Psoas muscle (tissue), 8 donors: Measurements from ENCODE around the gene FAM204A. TPM values are rescaled to one million over a fixed set of nuclear protein-coding genes. Genes with fewer than 3 reads are reported as not detected.

ENCODE experiments used
- ATAC-seq, 4 donors: fragments of 200-7000 bp; cut with Tn5 transposase; one replicate each; pipeline ENCODE4 v1.9.1; 2020; ENCODE audit warnings: moderate library complexity in 3 of 4, mild to moderate bottlenecking in 2 of 4
- DNase-seq, 2 donors: peaks; one replicate each; pipeline ENCODE4 v3.0.0-alpha.2; 2020
- H3K27ac ChIP-seq: fragments of 200-600 bp; one replicate; pipeline ENCODE4 v1.8.0; 2022
- H3K27me3 ChIP-seq, 3 donors: fragments of 200-600 bp in 1 of 3; one replicate each; pipeline versions ENCODE4 v1.6.1 to v1.8.0; 2013 to 2022; ENCODE audit warnings: low read length in 2 of 3, mild to moderate bottlenecking in 2 of 3, moderate library complexity in 1 of 3; ENCODE audit not compliant: insufficient read depth in 3 of 3
- H3K36me3 ChIP-seq, 2 donors: fragments of 200-600 bp in 1 of 2; one replicate each; pipeline versions ENCODE4 v1.6.1 to v1.8.0; 2013 to 2022; ENCODE audit warnings: low read depth in 1 of 2, mild to moderate bottlenecking in 1 of 2, moderate library complexity in 1 of 2; ENCODE audit not compliant: insufficient read depth in 1 of 2
- H3K4me1 ChIP-seq: fragments of 200-600 bp; one replicate; pipeline ENCODE4 v1.8.0; 2022
- H3K4me3 ChIP-seq: fragments of 200-600 bp; one replicate; pipeline ENCODE4 v1.8.0; 2022; ENCODE audit warnings: mild to moderate bottlenecking
- H3K9me3 ChIP-seq: fragments of 200-600 bp; one replicate; pipeline ENCODE4 v1.8.0; 2022
- CTCF ChIP-seq: fragments of 200-600 bp; IDR thresholded peaks from one replicate; pipeline ENCODE4 v1.8.0; 2022; ENCODE audit warnings: antibody characterized with exemption
- WGBS, 3 donors: extraction: QIAGEN DNeasy Blood & Tissue Kit; methylation state at CpG; one replicate each; pipeline versions ENCODE4 v1.1.6 to v1.1.7; 2013; 5-methylcytosine and 5-hydroxymethylcytosine counted together
- intact Hi-C, 2 donors: fragments of 100-400 bp; cut with DNase I; formaldehyde crosslinking; loops; one replicate each; pipeline versions ENCODE4 v1.11.0 to v1.14.2; 2022
- polyA plus RNA-seq, 3 donors: library from polyadenylated mRNA; stranded (reverse); fragments of 200-250 nt; gene quantifications; one replicate each; pipeline ENCODE4 v1.2.3, GENCODE V29; 2013
- total RNA-seq, 4 donors: library from RNA; stranded (reverse); fragmentation: NEBNext Ultra II Directional in 2 of 4; extraction: Animal tissue kit (Norgen Biotek cat#: 25700) in 2 of 4; gene quantifications; one replicate each; pipeline versions ENCODE4 v1.2.1 to v1.2.4, GENCODE V29; 2021 to 2023
- donor health status: healthy with polysubstance abuse.
- donor health status: DM: no; HTN: no; CAD: no; lungs with moderate emphysema.
- donor health status: Bipolar disorder and iron deficiency.
- donor health status: healthy.
- donor health status: DM: yes; HTN: yes; CAD: no.
- donor health status: DM: no; HTN: no; CAD: no.
- donor health status: DM: no; HTN: no; CAD: no.
- donor health status: DM: yes; HTN: yes; CAD: no.

FAM204A gene
- total and polyA plus RNA-seq, 7 donors: 30.0 to 127 (median 60.8) TPM

GRCh38 chr10:118300320-118300719, 41.8 kb downstream of the FAM204A start:
- Histone ChIP-seq H3K27me3 (no peaks in the 10 kb centered on the region), H3K4me1 (no peaks in the 10 kb centered on the region), H3K36me3 (peaks cover 0 to 14% of the 10 kb centered on the region in 2 donors), H3K9me3 (no peaks in the 10 kb centered on the region), H3K27ac (no peak overlapping the region), H3K4me3 (no peak overlapping the region)
- no peak for DNase-seq
- no peak for ATAC-seq
- 91 to 100% (median 92%) methylated on average over 1 of the region's 1 CpG for WGBS, 3 donors
- intact Hi-C loops: no loop called here
- TF ChIP-seq CTCF: no peak

- Histone ChIP-seq H3K27ac (no peak overlapping the region), H3K4me3 (no peak overlapping the region), H3K36me3 (peaks cover 0 to 8% of the 10 kb centered on the region in 2 donors), H3K4me1 (no peaks in the 10 kb centered on the region), H3K27me3 (no peaks in the 10 kb centered on the region), H3K9me3 (no peaks in the 10 kb centered on the region)
- no peak for DNase-seq
- ATAC-seq: no peak
- intact Hi-C loops: no loop called here
- TF ChIP-seq CTCF: no peak
- 88 to 91% (median 90%) methylated on average over 7 of the region's 7 CpGs for WGBS, 3 donors
Measured at GRCh38 chr10:118298787-118299186, 43.3 kb downstream of the FAM204A start.

GRCh38 chr10:118291122-118291521, 51.0 kb downstream of the FAM204A start:
- intact Hi-C loops: no loop called here

GRCh38 chr10:118290471-118290995, 51.6 kb downstream of the FAM204A start:
- Histone ChIP-seq H3K4me3 (no peak overlapping the region), H3K4me1 (no peaks in the 10 kb centered on the region), H3K27me3 (peaks cover 3 to 9% (median 3%) of the 10 kb centered on the region in 3 donors), H3K36me3 (no peaks in the 10 kb centered on the region), H3K9me3 (no peaks in the 10 kb centered on the region), H3K27ac (no peak overlapping the region)
- intact Hi-C loops: no loop called here
- 72 to 76% (median 75%) methylated on average over 3 of the region's 3 CpGs for WGBS, 3 donors
- TF ChIP-seq CTCF: no peak
- DNase-seq (no peak), ATAC-seq (no peak)

More at GRCh38 chr10:118291122-118291521, 51.0 kb downstream of the FAM204A start:
- no peak for TF ChIP-seq CTCF
- H3K4me3 ChIP-seq: no peak overlapping the region
- no peaks in the 10 kb centered on the region for H3K4me1 ChIP-seq
- H3K36me3 ChIP-seq: no peaks in the 10 kb centered on the region
- no peaks in the 10 kb centered on the region for H3K9me3 ChIP-seq
- H3K27me3 ChIP-seq: peaks cover 3 to 9% (median 3%) of the 10 kb centered on the region in 3 donors
- ATAC-seq: no peak
- no peak overlapping the region for H3K27ac ChIP-seq
- DNase-seq: no peak
